HG03571 (cell line): ENCODE data around the gene ADSS2.

Source experiments
- ATAC-seq: cut with Tn5 transposase; IDR thresholded peaks from one replicate; pipeline ENCODE4 v1.9.1; 2021; ENCODE audit not compliant: unreplicated experiment

Gene ADSS2

GRCh38 chr1:244445320-244446181, 6.2 kb downstream of the ADSS2 start:
- no peak for ATAC-seq

GRCh38 chr1:244444854-244445253, 6.9 kb downstream of the ADSS2 start:
- ATAC-seq, result no peak

DNA sequence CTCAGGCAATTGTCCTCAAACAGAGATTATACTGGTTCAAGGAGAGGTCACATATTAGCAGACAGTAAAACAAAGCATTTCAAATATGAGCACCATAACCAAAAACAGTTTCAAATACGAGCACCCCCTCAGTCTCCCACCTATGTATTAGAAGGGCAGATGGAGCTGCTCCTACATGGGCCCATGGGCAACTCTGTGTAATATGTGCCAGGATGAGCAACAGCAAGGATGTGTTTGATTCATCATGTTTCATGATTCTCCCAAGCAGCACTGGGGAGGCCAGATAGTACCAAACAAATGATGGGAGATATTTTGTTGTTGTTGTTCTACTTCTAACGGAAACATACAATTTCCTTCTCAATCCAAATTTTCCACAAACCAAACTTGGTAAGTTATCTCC, 8.9 kb downstream of the ADSS2 start:
- no peak for ATAC-seq

GRCh38 chr1:244439391-244440032, 12.2 kb downstream of the ADSS2 start:
- ATAC-seq, result no peak

DNA sequence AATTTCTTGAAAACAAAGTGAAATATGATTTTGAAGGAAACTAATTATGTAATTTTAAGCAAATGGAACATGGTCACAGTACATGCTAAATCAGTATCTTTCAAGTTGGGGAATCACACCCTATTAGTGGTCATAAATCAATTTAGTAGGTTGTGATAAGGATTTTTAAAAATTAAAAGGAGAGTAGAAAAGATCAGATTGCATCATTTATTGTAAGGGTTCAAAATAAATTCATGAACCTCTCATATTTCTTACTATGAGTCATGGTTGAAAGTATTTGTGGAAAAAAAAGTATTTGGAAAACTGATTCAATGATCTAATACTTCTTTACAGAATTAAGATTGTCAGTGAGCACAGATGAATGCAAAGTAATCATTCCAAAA, 14.6 kb downstream of the ADSS2 start:
- no peak for ATAC-seq

DNA sequence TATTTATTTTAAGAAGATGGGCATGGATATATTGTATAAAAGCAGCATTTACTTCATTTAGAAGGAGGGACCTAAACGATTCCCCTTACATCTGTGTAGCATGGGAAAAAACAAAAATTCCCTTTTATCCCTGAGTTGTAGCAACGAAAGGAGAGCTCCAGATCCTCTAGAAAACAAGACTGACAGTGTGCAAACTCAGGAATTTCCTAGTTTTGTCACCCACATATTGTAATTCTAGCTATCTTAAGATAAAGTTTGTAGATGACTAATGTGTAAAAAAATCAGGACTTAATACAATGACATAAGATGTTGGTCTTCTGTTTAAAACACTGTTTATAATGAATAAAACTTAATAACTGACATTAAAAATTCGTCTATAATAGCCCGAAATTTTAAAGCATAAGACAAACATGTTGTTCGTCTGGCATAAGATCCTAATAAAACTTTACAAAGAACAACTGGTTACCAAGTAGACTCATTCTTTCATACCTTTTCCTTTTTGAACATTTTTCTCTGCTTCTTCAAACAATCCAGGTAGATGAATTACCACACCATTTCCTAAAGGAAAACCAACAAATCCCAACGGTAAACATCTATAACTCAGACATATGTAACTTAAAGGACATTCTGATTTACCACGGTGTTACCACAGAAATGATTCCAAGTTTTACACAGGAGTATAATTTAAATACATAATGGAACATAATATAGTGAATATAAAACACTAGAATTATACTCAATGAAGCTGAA, 15.2 kb downstream of the ADSS2 start:
- ATAC-seq, result no peak

DNA sequence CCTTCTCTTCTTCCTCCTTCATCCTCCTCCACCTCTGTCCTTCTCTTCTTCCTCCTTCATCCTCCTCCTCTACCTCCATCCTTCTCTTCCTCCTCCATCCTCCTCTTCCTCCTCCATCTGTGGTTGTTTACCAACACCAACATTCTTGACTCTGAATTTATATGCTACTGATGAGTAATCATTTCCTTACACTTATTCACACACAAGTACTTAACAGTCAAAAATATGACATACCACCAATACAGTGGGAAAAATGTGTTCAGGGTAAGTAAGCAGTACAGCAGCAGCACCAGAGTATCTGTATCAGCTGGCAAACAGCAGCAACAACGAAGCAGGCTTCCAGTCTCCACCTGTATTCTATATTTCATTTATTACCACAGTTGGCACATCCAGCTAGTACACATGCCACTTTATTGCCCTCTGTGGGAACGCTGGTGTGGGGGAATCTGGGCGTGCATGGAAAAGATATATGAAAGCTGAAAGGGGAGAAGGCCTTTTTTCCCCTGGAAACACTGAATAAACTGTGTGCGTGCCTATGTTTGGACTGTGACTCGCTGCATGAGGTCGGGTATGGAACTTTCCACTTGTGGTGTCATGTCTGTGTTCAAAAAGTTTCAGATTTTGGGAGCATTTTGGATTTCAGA, 16.0 kb downstream of the ADSS2 start:
- ATAC-seq, result no peak

DNA sequence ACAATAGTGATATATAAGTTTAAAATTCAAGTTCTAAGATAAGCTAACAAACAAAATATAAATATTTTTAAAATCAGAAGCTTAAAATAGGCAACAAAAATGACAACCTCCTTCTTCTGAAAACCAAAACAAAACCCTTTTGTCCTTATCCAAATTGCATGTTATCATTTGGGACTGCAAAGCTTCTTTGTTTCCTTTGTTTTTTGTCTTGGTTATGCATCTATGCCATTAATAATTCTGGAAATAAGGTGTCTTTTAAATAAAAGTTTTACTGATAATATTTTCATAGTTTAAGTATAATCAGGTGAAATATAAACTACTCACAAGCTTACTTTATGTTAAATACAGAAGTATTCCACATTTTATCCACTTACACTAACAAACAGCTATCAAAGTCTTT, 20.5 kb downstream of the ADSS2 start:
- ATAC-seq, result no peak

GRCh38 chr1:244429818-244430217, 21.9 kb downstream of the ADSS2 start:
- ATAC-seq, result no peak

GRCh38 chr1:244427647-244428046, 24.1 kb downstream of the ADSS2 start:
- ATAC-seq, result no peak

- ATAC-seq, result no peak
Observed at GRCh38 chr1:244424649-244425334, 26.9 kb downstream of the ADSS2 start.

- ATAC-seq, result no peak
Observed at GRCh38 chr1:244422174-244422573, 29.5 kb downstream of the ADSS2 start.

DNA sequence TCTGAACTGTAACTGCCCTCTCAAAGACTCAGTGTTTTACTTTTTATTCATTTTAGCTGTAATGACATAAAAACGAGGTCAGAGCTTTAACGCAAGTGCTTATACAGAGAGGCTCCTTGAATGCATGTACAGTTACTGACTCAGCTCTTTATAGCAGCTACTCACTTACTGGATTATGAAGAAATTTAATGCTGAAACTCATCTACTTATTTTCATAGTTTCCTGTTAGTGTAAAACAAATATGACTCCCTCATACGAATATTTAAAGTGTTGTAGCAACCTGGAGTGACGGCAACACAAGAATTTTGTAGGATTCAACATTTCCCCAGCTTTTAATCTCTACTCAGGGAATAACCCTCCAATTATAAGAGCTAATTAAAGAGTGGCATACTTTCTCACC, 32.7 kb downstream of the ADSS2 start:
- ATAC-seq, result no peak

DNA sequence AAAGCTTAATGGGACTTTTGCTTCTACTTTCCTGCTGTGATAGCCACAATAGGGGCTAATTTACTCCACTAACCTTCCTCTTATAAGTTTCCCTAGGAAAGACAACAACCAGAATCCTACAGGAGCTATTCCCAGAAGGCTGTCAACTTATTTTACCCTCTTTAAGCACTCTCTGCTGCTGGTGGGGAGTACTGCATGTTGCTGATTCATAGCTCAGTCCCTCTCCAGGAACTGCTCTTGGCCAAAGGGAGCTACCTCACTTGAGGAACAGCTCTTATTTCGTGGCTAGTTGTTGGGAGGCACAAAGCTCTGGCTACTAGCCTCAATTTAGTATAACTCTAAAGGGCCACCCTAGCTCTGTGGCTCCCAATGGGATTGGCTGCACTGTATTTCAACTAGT, 37.2 kb downstream of the ADSS2 start:
- no peak for ATAC-seq

- no peak for ATAC-seq
Observed at GRCh38 chr1:244413736-244414135, 38.0 kb downstream of the ADSS2 start.

GRCh38 chr1:244412176-244412575, 39.5 kb downstream of the ADSS2 start:
- ATAC-seq, result no peak

DNA sequence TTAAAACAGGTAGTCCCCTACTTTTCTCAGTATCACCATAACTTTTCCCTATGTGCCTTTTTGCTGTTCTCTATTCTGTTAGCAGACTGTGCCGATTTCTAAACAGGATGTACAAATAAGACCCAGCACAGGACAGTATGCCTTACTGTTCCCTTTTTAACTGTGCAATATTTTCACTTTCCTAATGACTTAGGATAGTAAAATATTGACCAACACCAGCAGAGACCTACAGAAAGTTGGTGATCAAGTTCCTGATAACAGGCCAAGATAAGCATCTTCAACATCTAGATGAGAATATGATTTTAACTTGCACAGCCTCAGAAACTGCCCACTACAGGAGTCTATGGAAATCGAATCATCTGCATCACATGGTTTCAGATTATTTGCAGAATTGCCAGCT, 42.0 kb downstream of the ADSS2 start:
- ATAC-seq, result peak; percentile 92

GRCh38 chr1:244406337-244406736, 45.4 kb downstream of the ADSS2 start:
- peak; percentile 63 for ATAC-seq

GRCh38 chr1:244405856-244406255, 45.9 kb downstream of the ADSS2 start:
- no peak for ATAC-seq

DNA sequence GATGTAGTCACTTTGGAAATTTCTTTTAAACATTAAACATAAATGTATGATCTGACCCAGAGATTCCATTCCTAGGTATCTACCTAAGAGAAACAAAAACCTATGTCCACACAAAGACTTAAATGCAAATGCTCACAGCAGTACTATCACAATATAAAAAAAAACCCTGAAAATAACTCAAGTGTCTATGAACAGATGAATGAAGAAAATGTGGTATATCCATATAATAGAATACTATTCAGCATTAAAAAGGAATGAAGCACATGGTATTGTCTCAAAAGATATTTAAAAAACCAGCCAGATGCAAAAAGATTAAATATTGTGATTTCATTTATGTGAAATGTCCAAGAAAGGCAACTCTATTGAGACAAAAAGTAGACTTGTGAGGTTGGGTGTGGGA, 48.3 kb downstream of the ADSS2 start:
- no peak for ATAC-seq

- ATAC-seq, result no peak
Observed at GRCh38 chr1:244400974-244401373, 50.7 kb downstream of the ADSS2 start.
